Ovary (tissue), 9 donors: ENCODE data around the gene MANSC1. TPM values are rescaled to one million over a fixed set of nuclear protein-coding genes. Genes with fewer than 3 reads are reported as not detected.

Source experiments
- DNase-seq, 5 donors: peaks; one replicate each; pipeline ENCODE4 v3.0.0-alpha.2; 2019 to 2020
- H3K27ac ChIP-seq, 2 donors: fragments of 200-600 bp; one replicate each; pipeline versions ENCODE4 v1.5.1 to v1.8.0; 2019 to 2022
- H3K27me3 ChIP-seq: fragments of 200-600 bp; one replicate; pipeline ENCODE4 v1.8.0; 2022
- H3K36me3 ChIP-seq: fragments of 200-600 bp; sonication (generic); one replicate; pipeline ENCODE4 v1.5.1; 2019
- H3K4me1 ChIP-seq: one replicate; pipeline ENCODE4 v1.8.1; 2013; ENCODE audit warnings: mild to moderate bottlenecking, moderate library complexity; ENCODE audit not compliant: insufficient read depth
- H3K4me3 ChIP-seq: fragments of 200-600 bp; sonication (generic); one replicate; pipeline ENCODE4 v1.5.1; 2017
- H3K9me3 ChIP-seq, 2 donors: fragments of 200-600 bp in 1 of 2; sonication (generic) in 1 of 2; one replicate each; pipeline versions ENCODE4 v1.5.1 to v1.8.1; 2013 to 2019; ENCODE audit warnings: mild to moderate bottlenecking in 1 of 2, moderate library complexity in 1 of 2
- CTCF ChIP-seq, 3 donors: fragments of 450-650 bp in 2 of 3; fragments of 200-600 bp in 1 of 3; IDR thresholded peaks; one replicate each; pipeline versions ENCODE4 v1.5.1 to v1.8.0; 2016 to 2022; ENCODE audit warnings: antibody characterized with exemption in 3 of 3, mild to moderate bottlenecking in 1 of 3
- EP300 ChIP-seq: sonication (generic); formaldehyde crosslinking; IDR thresholded peaks from one replicate; pipeline ENCODE4 v1.6.1; 2017; ENCODE audit warnings: antibody characterized with exemption
- POLR2A ChIP-seq: fragments of 450-650 bp; IDR thresholded peaks from one replicate; pipeline ENCODE4 v1.6.1; 2017; ENCODE audit warnings: antibody characterized with exemption, mild to moderate bottlenecking, moderate library complexity
- WGBS, 3 donors: extraction: QIAGEN DNeasy Blood & Tissue Kit in 1 of 3; methylation state at CpG; one replicate each; pipeline versions ENCODE4 v1.1.5 to v1.1.7; 2013 to 2017; 5-methylcytosine and 5-hydroxymethylcytosine counted together
- intact Hi-C, 4 donors: fragments of 100-400 bp; cut with DNase I; formaldehyde crosslinking; loops; one replicate each; pipeline versions ENCODE4 v1.11.0 to v1.15.1; 2022 to 2023
- polyA plus RNA-seq, 2 donors: library from polyadenylated mRNA; stranded (reverse); fragments of 200-250 nt in 1 of 2; fragments of 350-450 nt in 1 of 2; fragmentation: Illumina TruSeq in 1 of 2; extraction: RNeasy Lipid Tissue Mini Kit (QIAGEN cat#74804) in 1 of 2; gene quantifications; one replicate each; pipeline ENCODE4 v1.2.3, GENCODE V29; 2013 to 2014
- total RNA-seq, 7 donors: library from RNA; depleted of rRNA in 2 of 7; stranded (reverse); fragments of >200 nt in 2 of 7; fragmentation: NEBNext Ultra II Directional in 3 of 7; extraction: Animal tissue kit (Norgen Biotek cat#: 25700) in 3 of 7; gene quantifications; one replicate each; pipeline versions ENCODE4 v1.1.0 to v1.2.4, GENCODE V29; 2016 to 2023
- donor health status: DM: no; HTN: no; CAD: no; lungs with moderate emphysema.
- donor health status: DM: no; HTN: no; CAD: no.
- donor health status: Bipolar disorder and iron deficiency.
- donor health status: DM: yes; HTN: yes; CAD: no.
- donor health status: DM: no; HTN: no; CAD: no.
- donor health status: DM: yes; HTN: yes; CAD: no.

MANSC1 gene
- total and polyA plus RNA-seq, 9 donors = 5.0 to 33.3 (median 17.2) TPM

GRCh38 chr12:12366701-12367481 lies 16.8 kb upstream of the MANSC1 start:
- Histone ChIP-seq H3K9me3 (no peaks in the 10 kb centered on the region), H3K4me1 (no peaks in the 10 kb centered on the region), H3K4me3 (no peak overlapping the region), H3K27me3 (no peaks in the 10 kb centered on the region), H3K36me3 (no peaks in the 10 kb centered on the region), H3K27ac (no peak overlapping the region)
- 78 to 85% (median 81%) methylated on average over 4 of the region's 4 CpGs for WGBS, 3 donors
- intact Hi-C loops = no loop called here
- no peak for DNase-seq
- no peak for TF ChIP-seq CTCF (IDR thresholded peaks at IDR 0.05)
- TF ChIP-seq EP300 = no peak

- intact Hi-C loops = no loop called here
- no peaks in the 10 kb centered on the region for H3K4me1 ChIP-seq
- H3K36me3 ChIP-seq = no peaks in the 10 kb centered on the region
- no peak for DNase-seq
- no peak for TF ChIP-seq POLR2A
- TF ChIP-seq EP300 = no peak
- no peak for TF ChIP-seq CTCF (IDR thresholded peaks at IDR 0.05)
- no peaks in the 10 kb centered on the region for H3K9me3 ChIP-seq
- no peak overlapping the region for H3K27ac ChIP-seq
- H3K27me3 ChIP-seq = no peaks in the 10 kb centered on the region
- no peak overlapping the region for H3K4me3 ChIP-seq
- 45 to 55% (median 52%) methylated on average over 4 of the region's 4 CpGs for WGBS, 3 donors
Observed at GRCh38 chr12:12365931-12366431, 15.9 kb upstream of the MANSC1 start.

GRCh38 chr12:12365446-12365802 lies 15.4 kb upstream of the MANSC1 start:
- intact Hi-C loops = no loop called here
- Histone ChIP-seq H3K9me3 (no peaks in the 10 kb centered on the region), H3K4me1 (no peaks in the 10 kb centered on the region), H3K27me3 (no peaks in the 10 kb centered on the region), H3K27ac (no peak overlapping the region), H3K4me3 (no peak overlapping the region), H3K36me3 (no peaks in the 10 kb centered on the region)
- no peak for DNase-seq
- 92 to 97% (median 93%) methylated on average over 5 of the region's 5 CpGs for WGBS, 3 donors
- TF ChIP-seq EP300 (no peak), POLR2A (no peak), CTCF (IDR thresholded peaks at IDR 0.05) (no peak)

GRCh38 chr12:12364787-12365445 lies 14.9 kb upstream of the MANSC1 start:
- no peak overlapping the region for H3K4me3 ChIP-seq
- no peaks in the 10 kb centered on the region for H3K27me3 ChIP-seq
- intact Hi-C loops = no loop called here
- H3K36me3 ChIP-seq = no peaks in the 10 kb centered on the region
- H3K4me1 ChIP-seq = no peaks in the 10 kb centered on the region
- no peak overlapping the region for H3K27ac ChIP-seq
- DNase-seq = no peak
- no peaks in the 10 kb centered on the region for H3K9me3 ChIP-seq
- TF ChIP-seq CTCF (IDR thresholded peaks at IDR 0.05) (no peak), POLR2A (no peak), EP300 (no peak)
- WGBS, 3 donors = 95 to 99% (median 95%) methylated on average over 4 of the region's 4 CpGs
